HFFc6 (cell line): ENCODE data around the gene ITGA2. TPM values are rescaled to one million over a fixed set of nuclear protein-coding genes. Genes with fewer than 3 reads are reported as not detected.

Source experiments
- DNase-seq: peaks from one replicate; pipeline ENCODE4 v3.0.0-alpha.2; 2018
- H3K27ac Mint-ChIP-seq: 2 replicates; pipeline ENCODE4 v1.8.0; 2020; ENCODE audit warnings: mild to moderate bottlenecking, mixed read lengths
- H3K27me3 Mint-ChIP-seq: 2 replicates; pipeline ENCODE4 v1.8.0; 2021; ENCODE audit warnings: mild to moderate bottlenecking, moderate library complexity, mixed read lengths; ENCODE audit not compliant: insufficient read depth
- H3K36me3 Mint-ChIP-seq: 2 replicates; pipeline ENCODE4 v1.8.0; 2021; ENCODE audit warnings: low read depth, mixed read lengths
- H3K4me1 Mint-ChIP-seq: 2 replicates; pipeline ENCODE4 v1.8.0; 2020; ENCODE audit warnings: low read depth, mixed read lengths
- H3K4me3 Mint-ChIP-seq: 2 replicates; pipeline ENCODE4 v1.8.0; 2020; ENCODE audit warnings: mild to moderate bottlenecking, moderate library complexity, mixed read lengths
- H3K9me3 Mint-ChIP-seq: 2 replicates; pipeline ENCODE4 v1.8.0; 2020; ENCODE audit warnings: mild to moderate bottlenecking, mixed read lengths
- CTCF ChIP-seq: fragments of 200-600 bp; sonication (generic); IDR thresholded peaks from 2 replicates; pipeline ENCODE4 v1.5.0; 2021; ENCODE audit warnings: antibody characterized with exemption, mild to moderate bottlenecking
- total RNA-seq, 6 experiments: library from RNA; stranded (reverse); fragmentation: NEBNext Ultra II Directional; extraction: Animal tissue kit (Norgen Biotek cat#: 25700); gene quantifications; 2 replicates in 1 of 6; 3 replicates in 5 of 6; pipeline ENCODE4 v1.2.3, GENCODE V29; 2021

ITGA2 gene
- total RNA-seq, 6 experiments from 2014 or later: 42.9 to 76.6 (median 50.5) TPM

DNA sequence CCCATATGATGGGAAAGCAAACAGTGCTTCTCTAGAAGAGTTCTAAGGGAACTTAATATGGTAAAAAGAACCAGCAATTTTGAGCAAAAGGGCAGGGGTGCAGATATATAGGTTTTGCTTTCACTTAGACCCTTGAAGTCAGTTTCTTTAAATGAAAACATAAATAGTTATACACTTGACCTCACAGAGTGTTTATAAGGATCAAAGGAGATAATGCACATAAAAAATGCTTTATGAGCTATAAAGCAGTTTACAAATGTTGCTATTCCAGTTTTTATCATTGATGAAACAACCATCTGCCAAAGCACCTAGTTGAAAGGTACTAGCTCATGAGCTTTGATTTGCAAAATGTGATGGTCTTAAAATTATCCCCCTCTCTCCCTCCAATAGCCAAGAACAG lies 45.7 kb downstream of the ITGA2 start:
- Mint-ChIP-seq H3K36me3 (peaks cover 27% of the 10 kb centered on the region), H3K27me3 (no peaks in the 10 kb centered on the region), H3K4me3 (no peak overlapping the region), H3K27ac (peak overlapping the region; percentile 57), H3K4me1 (peaks cover 90% of the 10 kb centered on the region), H3K9me3 (no peaks in the 10 kb centered on the region)
- no peak for TF ChIP-seq CTCF
- no peak for DNase-seq

GRCh38 chr5:53035868-53036381 lies 46.8 kb downstream of the ITGA2 start:
- peak; percentile 76 for TF ChIP-seq CTCF
- peaks cover 18% of the 10 kb centered on the region for H3K36me3 Mint-ChIP-seq
- DNase-seq: peak; percentile 49
- H3K4me3 Mint-ChIP-seq: peak overlapping the region; percentile 18; the same call in 1 of the 2 replicates
- peaks cover 90% of the 10 kb centered on the region for H3K4me1 Mint-ChIP-seq
- H3K9me3 Mint-ChIP-seq: no peaks in the 10 kb centered on the region
- peak overlapping the region; percentile 80 for H3K27ac Mint-ChIP-seq
- no peaks in the 10 kb centered on the region for H3K27me3 Mint-ChIP-seq

DNA sequence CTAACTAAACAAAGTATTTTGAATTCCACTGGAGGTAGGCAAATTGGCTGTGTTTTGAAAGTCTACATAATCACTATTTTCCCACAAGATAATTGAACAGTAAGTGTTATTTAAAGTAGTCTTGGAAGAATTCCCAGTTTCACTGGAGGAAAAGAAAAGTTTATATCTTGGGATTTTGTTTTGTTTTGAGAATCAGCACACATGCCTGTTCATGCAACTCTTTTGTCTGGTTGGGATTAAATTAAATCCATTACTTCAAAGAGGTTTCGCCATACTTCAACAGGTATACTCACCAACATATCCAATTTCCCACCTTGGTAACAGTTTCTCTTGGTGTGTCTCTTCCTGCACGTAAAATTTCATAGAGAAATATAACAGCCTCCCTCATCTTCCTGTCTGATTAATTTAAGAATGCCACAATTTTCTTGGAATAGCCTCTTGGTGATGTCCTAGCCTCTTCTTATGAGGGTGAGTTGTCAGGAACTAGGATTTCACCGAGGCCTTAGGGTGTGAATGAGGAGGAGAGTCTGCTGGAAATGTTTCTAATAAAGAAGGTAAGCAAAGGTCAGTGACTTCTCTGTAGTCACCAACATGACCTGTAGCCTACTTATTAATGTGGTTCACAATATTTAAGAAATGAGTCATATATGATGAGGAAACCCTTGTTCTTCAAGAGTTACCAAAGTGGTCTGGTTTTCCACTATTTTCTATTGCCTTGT lies 48.1 kb downstream of the ITGA2 start:
- Mint-ChIP-seq H3K27me3 (no peaks in the 10 kb centered on the region), H3K4me1 (peaks cover 90% of the 10 kb centered on the region), H3K27ac (peak overlapping the region; percentile 80), H3K36me3 (peaks cover 19% of the 10 kb centered on the region), H3K9me3 (no peaks in the 10 kb centered on the region), H3K4me3 (peak overlapping the region; percentile 64)
- no peak for TF ChIP-seq CTCF
- peak; percentile 67 for DNase-seq

DNA sequence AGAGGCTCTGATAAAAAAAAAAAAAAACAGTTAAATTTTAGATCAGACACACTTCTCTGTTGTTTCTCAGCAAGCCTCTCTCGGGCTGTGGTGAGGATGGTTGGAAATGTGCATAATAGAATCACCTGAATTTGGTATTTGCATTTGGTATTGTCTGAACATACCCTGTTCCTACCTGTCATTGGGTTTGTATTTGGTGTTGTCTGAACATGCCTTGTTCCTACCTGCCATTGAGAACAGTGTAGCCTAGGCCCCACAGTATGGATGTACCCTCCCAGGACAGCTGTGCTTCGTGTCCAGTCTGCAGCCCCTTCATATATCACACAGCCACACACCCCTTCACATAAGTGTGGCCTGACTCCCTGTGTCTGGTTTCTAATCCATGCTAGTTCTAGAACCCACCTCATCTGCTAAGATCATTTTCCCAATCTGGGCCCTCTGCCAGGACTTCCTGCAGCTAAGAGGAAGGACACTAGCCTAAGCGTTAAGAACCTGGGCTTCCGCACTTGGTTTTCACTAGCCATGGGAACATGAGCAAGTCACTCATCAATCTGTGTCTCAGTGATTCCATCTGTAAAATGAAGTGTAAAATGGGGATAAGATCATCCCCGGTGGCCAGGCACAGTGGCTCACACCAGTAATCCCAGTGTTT lies 49.2 kb downstream of the ITGA2 start:
- H3K36me3 Mint-ChIP-seq: peaks cover 27% of the 10 kb centered on the region
- 0 out of 2 replicates have a peak, but pooled peaks cover 3% of the 10 kb centered on the region for H3K27me3 Mint-ChIP-seq
- H3K4me1 Mint-ChIP-seq: peaks cover 90% of the 10 kb centered on the region
- peak overlapping the region; percentile 80 for H3K27ac Mint-ChIP-seq
- no peak for DNase-seq
- TF ChIP-seq CTCF: no peak
- no peaks in the 10 kb centered on the region for H3K9me3 Mint-ChIP-seq
- peak overlapping the region; percentile 64; the same call in 1 of the 2 replicates for H3K4me3 Mint-ChIP-seq

DNA sequence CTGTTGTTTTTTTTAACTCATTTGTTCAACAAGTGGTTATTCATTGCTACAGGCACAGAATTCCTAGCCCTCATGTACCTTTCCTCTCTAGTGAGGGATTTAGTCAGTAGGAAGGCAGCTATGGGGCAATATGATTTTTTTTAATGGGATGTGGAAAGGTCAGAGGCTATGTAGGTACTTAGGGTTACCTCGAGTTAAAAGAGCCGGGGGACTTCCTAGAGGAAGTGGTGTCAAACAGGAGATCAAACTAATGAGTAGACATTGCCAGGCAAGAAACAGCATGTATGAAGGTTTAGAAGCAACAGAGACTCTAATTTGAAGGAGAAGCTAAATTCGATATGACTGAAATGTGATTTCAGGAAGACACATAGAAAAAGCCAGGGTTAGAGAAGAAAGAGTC lies 50.7 kb downstream of the ITGA2 start:
- Mint-ChIP-seq H3K36me3 (peaks cover 32% of the 10 kb centered on the region), H3K9me3 (no peaks in the 10 kb centered on the region), H3K27me3 (0 out of 2 replicates have a peak, but pooled peaks cover 3% of the 10 kb centered on the region), H3K4me1 (peaks cover 96% of the 10 kb centered on the region), H3K4me3 (no peak overlapping the region), H3K27ac (peak overlapping the region; percentile 40)
- DNase-seq: no peak
- no peak for TF ChIP-seq CTCF
